ENCODE data around the gene COG5. TPM values are rescaled to one million over a fixed set of nuclear protein-coding genes. Genes with fewer than 3 reads are reported as not detected.

The COG5 gene
- total and polyA plus RNA-seq, 9 of the 15 experiments (the other 6 are each of a cell fraction or from before 2014, with no cell fraction given) = 15.3 to 75.1 (median 56.4) TPM

DNA sequence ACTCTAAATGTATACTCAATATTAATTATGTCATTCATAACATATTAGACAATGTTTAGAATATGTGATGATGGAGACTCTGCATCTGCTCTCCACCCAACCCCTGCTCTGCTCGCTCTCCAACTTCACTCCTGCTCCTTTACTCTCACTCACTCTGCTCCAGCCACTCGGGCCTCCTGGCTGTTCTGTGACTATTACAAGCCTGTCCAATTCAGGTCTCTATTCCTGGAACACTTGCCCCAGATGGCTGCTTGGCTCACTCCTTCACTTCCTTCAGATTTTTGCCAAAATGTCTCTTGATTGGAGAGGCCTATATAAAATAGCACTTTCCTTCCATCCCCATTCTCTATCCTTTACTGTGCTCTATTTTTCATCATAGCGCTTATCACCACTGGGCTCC lies 310.1 kb downstream of the COG5 start (continued):
- no peak for TF ChIP-seq NONO (IDR thresholded peaks at IDR 0.05; ENCODE audit: low read depth in 2 of 2, low read length in 1 of 2)
- TF ChIP-seq, protein P1, sequence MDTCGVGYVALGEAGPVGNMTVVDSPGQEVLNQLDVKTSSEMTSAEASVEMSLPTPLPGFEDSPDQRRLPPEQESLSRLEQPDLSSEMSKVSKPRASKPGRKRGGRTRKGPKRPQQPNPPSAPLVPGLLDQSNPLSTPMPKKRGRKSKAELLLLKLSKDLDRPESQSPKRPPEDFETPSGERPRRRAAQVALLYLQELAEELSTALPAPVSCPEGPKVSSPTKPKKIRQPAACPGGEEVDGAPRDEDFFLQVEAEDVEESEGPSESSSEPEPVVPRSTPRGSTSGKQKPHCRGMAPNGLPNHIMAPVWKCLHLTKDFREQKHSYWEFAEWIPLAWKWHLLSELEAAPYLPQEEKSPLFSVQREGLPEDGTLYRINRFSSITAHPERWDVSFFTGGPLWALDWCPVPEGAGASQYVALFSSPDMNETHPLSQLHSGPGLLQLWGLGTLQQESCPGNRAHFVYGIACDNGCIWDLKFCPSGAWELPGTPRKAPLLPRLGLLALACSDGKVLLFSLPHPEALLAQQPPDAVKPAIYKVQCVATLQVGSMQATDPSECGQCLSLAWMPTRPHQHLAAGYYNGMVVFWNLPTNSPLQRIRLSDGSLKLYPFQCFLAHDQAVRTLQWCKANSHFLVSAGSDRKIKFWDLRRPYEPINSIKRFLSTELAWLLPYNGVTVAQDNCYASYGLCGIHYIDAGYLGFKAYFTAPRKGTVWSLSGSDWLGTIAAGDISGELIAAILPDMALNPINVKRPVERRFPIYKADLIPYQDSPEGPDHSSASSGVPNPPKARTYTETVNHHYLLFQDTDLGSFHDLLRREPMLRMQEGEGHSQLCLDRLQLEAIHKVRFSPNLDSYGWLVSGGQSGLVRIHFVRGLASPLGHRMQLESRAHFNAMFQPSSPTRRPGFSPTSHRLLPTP (IDR thresholded peaks at IDR 0.05; ENCODE audit: borderline replicate concordance, extremely low read depth, insufficient read length) = no peak
- TF ChIP-seq, protein P2, sequence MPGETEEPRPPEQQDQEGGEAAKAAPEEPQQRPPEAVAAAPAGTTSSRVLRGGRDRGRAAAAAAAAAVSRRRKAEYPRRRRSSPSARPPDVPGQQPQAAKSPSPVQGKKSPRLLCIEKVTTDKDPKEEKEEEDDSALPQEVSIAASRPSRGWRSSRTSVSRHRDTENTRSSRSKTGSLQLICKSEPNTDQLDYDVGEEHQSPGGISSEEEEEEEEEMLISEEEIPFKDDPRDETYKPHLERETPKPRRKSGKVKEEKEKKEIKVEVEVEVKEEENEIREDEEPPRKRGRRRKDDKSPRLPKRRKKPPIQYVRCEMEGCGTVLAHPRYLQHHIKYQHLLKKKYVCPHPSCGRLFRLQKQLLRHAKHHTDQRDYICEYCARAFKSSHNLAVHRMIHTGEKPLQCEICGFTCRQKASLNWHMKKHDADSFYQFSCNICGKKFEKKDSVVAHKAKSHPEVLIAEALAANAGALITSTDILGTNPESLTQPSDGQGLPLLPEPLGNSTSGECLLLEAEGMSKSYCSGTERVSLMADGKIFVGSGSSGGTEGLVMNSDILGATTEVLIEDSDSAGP (CRISPR knock-in tag; IDR thresholded peaks at IDR 0.05) = no peak
- TF ChIP-seq NFXL1 (CRISPR knock-in tag; IDR thresholded peaks at IDR 0.05) = no peak
- no peak for TF ChIP-seq SPI1 (IDR thresholded peaks at IDR 0.05; ENCODE audit: borderline replicate concordance, low read depth, low read length)
- TF ChIP-seq ZNF551 (CRISPR knock-in tag; IDR thresholded peaks at IDR 0.05) = no peak
- no peak for TF ChIP-seq RFX1 (IDR thresholded peaks at IDR 0.05)
- no peak for TF ChIP-seq ATF1 (CRISPR knock-in tag; IDR thresholded peaks at IDR 0.05)
- TF ChIP-seq ATF1 (tag; IDR thresholded peaks at IDR 0.05) = no peak
- TF ChIP-seq JUN (IDR thresholded peaks at IDR 0.05; ENCODE audit: borderline replicate concordance, low read depth, low read length) = no peak
- TF ChIP-seq JUN (CRISPR knock-in tag; IDR thresholded peaks at IDR 0.05; ENCODE audit: borderline replicate concordance) = no peak
- TF ChIP-seq, protein P3, sequence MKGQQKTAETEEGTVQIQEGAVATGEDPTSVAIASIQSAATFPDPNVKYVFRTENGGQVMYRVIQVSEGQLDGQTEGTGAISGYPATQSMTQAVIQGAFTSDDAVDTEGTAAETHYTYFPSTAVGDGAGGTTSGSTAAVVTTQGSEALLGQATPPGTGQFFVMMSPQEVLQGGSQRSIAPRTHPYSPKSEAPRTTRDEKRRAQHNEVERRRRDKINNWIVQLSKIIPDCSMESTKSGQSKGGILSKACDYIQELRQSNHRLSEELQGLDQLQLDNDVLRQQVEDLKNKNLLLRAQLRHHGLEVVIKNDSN (CRISPR knock-in tag; IDR thresholded peaks at IDR 0.05) = no peak
- TF ChIP-seq NFRKB (IDR thresholded peaks at IDR 0.05; ENCODE audit: low read depth) = no peak
- TF ChIP-seq ZNF12 (CRISPR knock-in tag; IDR thresholded peaks at IDR 0.05) = no peak
